ENCODE data around the gene CHN1.

CHN1 gene

DNA sequence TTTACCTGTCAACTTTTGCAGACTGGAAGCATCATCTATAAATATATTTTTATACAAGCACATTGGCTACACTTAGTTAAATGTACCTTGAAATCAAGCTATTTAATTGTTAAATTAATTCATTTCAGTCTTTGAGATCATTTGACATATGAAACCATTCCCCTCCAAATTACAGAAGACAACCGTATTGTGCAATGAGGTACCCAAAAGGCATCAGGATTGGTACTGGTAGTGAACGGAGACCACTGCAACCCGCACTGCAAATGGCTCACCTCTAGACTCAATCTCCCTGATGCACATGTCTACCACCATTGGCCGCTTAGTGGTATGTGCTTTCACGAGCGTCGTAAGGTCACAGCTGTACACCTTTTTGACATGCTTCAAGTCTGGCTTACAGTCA, 193.1 kb downstream of the CHN1 start:
- DNase-seq: no peak

GRCh38 chr2:174807931-174808330, 197.2 kb downstream of the CHN1 start:
- no peak for DNase-seq

DNA sequence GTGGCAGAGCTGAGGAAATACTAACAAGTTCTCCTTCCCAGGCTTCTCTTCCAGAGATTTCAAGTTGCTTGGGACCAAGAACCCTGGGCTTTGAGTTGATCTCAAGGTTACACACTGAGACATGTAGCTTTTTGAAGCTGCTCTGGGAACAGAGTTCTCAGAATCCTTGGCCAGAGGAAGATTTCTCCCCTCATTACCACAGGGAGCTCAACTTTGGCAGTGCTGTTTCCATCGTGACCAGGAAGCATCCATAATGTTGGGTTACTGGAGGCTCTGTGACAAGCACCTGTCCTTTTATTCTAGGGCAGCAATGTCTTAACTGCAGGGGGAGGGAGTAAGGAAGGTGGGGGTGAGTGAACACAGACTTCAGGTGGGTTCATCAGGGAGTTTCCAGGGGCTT, 199.4 kb downstream of the CHN1 start:
- DNase-seq: no peak

DNA sequence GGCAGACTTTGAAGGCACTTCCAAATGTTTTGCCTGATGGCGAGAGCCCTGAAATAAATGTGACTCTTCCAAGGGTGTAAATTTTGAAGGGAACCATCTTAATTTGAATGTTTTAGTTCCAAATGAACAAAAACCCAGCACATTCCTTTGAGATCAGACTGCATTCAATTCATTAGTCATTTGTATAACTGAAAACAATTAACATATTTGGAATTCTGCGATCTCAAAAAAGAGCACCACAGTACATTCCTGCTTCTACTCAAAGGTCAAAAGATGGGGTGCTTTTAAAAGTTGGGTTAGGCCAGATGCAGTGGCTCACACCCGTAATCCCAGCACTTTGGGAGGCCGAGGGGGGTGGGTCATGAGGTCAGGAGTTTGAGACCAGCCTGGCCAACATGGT, 202.7 kb downstream of the CHN1 start:
- DNase-seq: no peak

- no peak for DNase-seq
Observed at GRCh38 chr2:174800436-174801205, 204.6 kb downstream of the CHN1 start.

DNA sequence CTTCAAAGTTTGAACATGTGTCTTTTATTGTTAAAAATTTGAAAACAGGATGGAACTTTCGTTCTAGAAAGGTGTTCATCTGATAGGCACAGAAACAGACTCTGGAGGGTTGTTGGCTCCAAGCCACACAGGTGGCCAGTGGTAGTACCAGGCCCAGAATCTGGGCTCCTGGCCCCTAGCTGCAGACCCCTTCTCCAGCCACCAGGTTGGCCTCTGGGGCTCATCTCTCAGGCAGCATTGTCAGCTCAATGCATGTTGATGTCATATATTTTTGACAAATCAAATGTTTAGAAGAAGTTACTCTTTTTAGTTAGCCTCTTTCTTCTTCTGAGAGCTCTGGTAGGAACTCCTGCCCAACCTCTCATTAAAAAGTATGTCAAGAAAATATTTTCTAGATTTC, 206.4 kb downstream of the CHN1 start:
- DNase-seq: no peak

GRCh38 chr2:174797781-174798276, 207.4 kb downstream of the CHN1 start:
- no peak for DNase-seq

DNA sequence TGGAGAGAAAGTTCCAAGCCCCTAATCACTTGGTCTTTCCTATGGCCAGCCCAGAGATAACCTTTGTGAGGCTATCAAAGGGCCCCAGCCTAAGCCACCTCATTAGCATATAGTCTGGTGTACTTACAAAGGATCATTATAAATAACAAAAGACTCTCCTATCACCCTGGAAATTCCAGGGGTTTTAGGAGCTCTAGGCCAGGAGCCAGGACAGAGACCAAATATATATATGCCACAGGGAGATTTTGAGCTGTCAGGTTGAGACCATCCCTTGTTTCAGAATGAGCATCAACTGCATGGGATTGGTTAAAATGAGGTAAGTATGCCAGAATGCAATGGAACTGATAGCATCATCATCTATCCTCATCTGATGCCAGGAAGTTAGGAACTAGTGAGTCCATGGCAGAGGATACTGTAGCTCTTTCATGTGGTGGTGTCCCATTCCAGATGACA, 208.8 kb downstream of the CHN1 start:
- DNase-seq: no peak

GRCh38 chr2:174794851-174795374, 210.3 kb downstream of the CHN1 start:
- DNase-seq: no peak

DNA sequence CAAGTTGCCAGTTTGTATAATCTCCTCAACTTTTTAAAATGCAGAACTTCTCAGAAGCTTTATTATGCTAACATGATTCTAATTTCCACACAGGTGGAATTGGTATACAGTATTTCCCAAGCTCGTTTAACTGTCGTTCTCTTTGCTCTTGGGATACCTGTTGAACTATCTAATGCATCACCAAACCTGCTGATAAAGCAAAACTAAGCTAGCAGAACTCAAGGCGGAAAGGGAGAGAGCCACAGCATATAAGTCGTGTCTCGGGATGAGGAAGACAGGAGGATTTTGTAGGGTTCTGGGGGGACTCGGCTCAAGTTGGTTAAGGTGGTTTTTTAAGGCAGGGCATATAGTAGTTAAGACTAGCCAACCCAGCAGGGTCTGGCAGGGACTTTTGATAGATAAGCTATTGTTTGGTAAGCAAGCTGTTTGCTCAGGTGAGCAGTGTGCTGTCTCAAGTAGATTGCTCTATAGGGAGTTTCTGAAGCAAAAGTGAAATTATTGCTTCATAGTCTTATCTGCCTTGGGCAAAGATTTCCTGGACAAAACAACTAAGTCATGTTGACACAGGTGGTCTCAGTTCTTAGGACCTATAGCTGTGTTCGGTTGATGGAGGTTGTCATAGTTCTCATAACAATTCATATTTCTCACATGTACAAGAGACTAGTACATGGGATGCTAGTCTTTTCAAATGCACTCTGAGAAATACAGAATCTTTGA, 212.7 kb downstream of the CHN1 start:
- no peak for DNase-seq

GRCh38 chr2:174791746-174792280, 213.4 kb downstream of the CHN1 start:
- DNase-seq: no peak

GRCh38 chr2:174791020-174791419, 214.2 kb downstream of the CHN1 start:
- DNase-seq: no peak

DNA sequence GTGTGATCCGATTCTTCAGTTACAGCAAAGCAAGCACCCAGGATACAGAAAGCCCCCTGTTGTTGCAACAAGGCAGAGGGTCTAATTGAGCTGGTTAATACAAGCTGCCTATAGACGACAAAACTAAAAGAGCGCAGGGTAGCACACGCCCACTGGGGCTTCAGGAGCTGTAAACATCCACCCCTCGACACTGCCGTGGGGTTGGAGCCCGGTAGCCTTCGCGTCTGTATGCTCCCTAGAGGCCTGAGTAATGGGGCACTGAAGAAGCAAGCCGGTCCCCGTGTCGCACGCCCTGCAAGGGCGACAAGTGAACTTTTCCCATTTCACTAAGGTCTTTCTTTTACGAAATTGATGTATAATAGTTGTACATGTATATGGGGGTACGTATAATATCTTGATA, 216.2 kb downstream of the CHN1 start:
- no peak for DNase-seq

DNA sequence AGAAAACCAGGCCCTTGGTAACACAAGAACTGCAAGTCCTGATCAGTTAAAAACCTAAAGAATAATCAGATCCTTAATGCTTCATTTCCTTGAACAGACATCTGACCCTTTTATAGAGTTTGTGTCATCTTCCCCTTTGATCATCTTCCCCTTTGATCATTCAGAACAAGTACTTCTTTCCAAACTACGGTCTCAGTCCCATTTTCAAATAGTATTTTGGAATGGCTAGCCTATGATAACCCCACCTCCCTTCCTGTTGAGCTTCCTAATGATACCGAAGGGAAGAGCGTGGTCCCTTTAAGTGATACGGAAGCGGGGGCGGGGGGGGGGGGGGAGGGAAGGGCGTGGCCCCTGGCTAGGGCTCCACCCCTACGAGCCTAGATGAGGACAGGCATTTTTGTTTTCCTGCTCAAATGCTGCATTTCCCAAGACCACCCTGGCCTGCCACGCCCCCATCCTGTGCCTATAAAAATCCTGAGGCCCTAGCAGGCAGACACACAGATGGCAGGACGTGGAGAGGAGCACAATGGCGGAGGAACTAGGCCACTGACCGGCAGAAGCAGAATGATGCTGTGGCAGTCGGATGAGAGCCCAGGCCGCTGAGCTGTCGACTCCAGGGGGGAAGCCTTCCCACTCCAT, 216.8 kb downstream of the CHN1 start:
- no peak for DNase-seq

DNA sequence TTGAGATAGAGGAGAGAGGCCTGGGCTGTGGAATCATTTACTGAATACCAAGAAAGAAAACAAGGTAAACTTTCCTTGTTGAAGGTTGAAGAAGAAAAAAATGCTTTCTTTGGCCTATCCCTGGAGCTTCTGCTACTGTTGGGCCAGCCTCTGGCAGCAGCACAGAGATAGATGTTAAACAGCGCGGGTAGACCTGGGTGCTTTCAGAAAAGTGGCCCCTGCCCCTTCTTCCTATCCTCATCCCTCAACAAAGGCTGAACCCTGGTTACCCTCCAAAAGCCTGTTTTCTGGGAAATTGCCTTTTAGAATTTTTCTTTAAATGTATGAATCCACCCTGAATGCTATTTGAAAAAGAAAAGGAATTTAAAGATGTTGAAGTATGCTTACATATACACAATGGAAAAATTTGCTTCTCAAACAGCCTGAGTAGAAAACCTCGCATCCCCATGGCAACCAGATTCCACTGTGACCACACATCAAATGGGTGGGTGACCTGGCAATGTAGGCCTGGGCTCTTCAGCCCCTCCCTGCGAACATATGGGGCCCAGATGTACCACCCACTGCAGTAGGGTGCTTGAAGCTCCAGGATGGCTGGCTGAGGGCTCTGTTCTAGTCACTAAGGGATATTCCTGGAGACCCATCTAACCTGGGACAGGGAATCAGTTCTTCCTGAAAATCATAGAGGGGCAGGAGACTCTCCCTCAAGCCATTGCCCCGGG, 217.5 kb downstream of the CHN1 start:
- no peak for DNase-seq

GRCh38 chr2:174786066-174786725, 219.0 kb downstream of the CHN1 start:
- DNase-seq: no peak

DNA sequence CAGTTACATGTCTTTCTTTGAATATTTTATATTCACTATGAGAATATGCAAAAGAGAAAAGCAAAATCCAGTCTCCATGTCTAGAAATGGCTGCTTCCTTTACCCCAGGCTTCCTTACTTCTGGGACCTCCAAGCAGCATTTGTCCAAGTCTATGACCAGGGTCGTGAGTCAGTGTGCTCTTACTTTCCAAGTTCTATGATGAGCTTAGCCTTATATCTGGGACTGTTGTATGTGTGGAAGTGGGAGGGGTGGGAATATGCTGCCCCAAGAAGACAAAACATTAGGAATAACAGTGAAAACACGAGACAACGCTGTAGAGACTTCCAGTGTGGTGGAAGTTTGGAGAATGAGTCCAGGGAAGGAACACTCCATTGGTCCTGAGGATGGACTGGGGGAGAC, 219.7 kb downstream of the CHN1 start:
- DNase-seq: no peak

- no peak for DNase-seq
Observed at GRCh38 chr2:174784909-174785308, 220.3 kb downstream of the CHN1 start.

GRCh38 chr2:174784316-174784715, 220.9 kb downstream of the CHN1 start:
- DNase-seq: no peak

GRCh38 chr2:174781996-174782395, 223.2 kb downstream of the CHN1 start:
- DNase-seq: no peak

- DNase-seq: no peak
Observed at GRCh38 chr2:174781298-174781697, 223.9 kb downstream of the CHN1 start.

- DNase-seq: no peak
Observed at GRCh38 chr2:174780856-174781255, 224.3 kb downstream of the CHN1 start.

Measured in activated CD4-positive, CD25-positive, alpha-beta regulatory T cell (primary cell).